HepG2 (cell line): ENCODE measurements around the gene MYO16.

Experiments used
- EZH2 ChIP-seq: conservative IDR thresholded peaks from 2 replicates; pipeline ENCODE4 v1.6.1; 2012; ENCODE audit warnings: mild to moderate bottlenecking, low read depth, low read length, moderate library complexity
- GMEB1 ChIP-seq: sonication (generic); formaldehyde crosslinking; IDR thresholded peaks from 2 replicates; pipeline ENCODE4 v1.5.1; 2020; ENCODE audit warnings: missing genetic modification reagents, mild to moderate bottlenecking, borderline replicate concordance
- NR2C2 ChIP-seq: sonication (generic); formaldehyde crosslinking; IDR thresholded peaks from 2 replicates; pipeline ENCODE4 v1.4.0; 2020; ENCODE audit warnings: missing genetic modification reagents, mild to moderate bottlenecking, moderate library complexity, borderline replicate concordance
- NR2F1 ChIP-seq, 2 experiments: fragments of 450-650 bp in 1 of 2; formaldehyde crosslinking in 1 of 2; IDR thresholded peaks; 2 replicates each; pipeline versions ENCODE4 v1.5.0 to v1.6.1; 2016 to 2020; ENCODE audit warnings: mild to moderate bottlenecking in 1 of 2, missing compliant biosample characterization in 1 of 2, missing genetic modification reagents in 1 of 2, moderate library complexity in 1 of 2
- RAD21 ChIP-seq: fragments of 450-650 bp; formaldehyde crosslinking; IDR thresholded peaks from 2 replicates; pipeline ENCODE4 v1.5.0; 2020; ENCODE audit warnings: mild to moderate bottlenecking
- REL ChIP-seq: sonication (generic); formaldehyde crosslinking; conservative IDR thresholded peaks from 2 replicates; pipeline ENCODE4 v1.8.0; 2022; ENCODE audit warnings: mild to moderate bottlenecking, missing genetic modification reagents, moderate library complexity
- SATB2 ChIP-seq: sonication (generic); formaldehyde crosslinking; IDR thresholded peaks from 2 replicates; pipeline ENCODE4 v1.5.0; 2020; ENCODE audit warnings: missing genetic modification reagents
- ZFX ChIP-seq: sonication (generic); formaldehyde crosslinking; IDR thresholded peaks from 2 replicates; pipeline ENCODE4 v1.4.0; 2020; ENCODE audit warnings: mild to moderate bottlenecking, low read depth, missing genetic modification reagents, moderate library complexity
- ZNF530 ChIP-seq: sonication (generic); formaldehyde crosslinking; IDR thresholded peaks from 2 replicates; pipeline ENCODE4 v1.5.0; 2020; ENCODE audit warnings: low read depth, mild to moderate bottlenecking, missing genetic modification reagents
- ZNF660 ChIP-seq: sonication (generic); formaldehyde crosslinking; IDR thresholded peaks from 2 replicates; pipeline ENCODE4 v1.5.1; 2020; ENCODE audit warnings: mild to moderate bottlenecking, low read depth, missing genetic modification reagents, borderline replicate concordance
- ZNF883 ChIP-seq: sonication (generic); formaldehyde crosslinking; IDR thresholded peaks from 2 replicates; pipeline ENCODE4 v1.5.1; 2020; ENCODE audit warnings: mild to moderate bottlenecking, missing genetic modification reagents; ENCODE audit errors: not compliant biosample characterization
- TF ChIP-seq, protein P1 (sequence below): sonication (generic); formaldehyde crosslinking; IDR thresholded peaks from 2 replicates; pipeline ENCODE4 v1.5.0; 2020; ENCODE audit warnings: mild to moderate bottlenecking, missing genetic modification reagents, moderate library complexity
- TF ChIP-seq, protein P2 (sequence below): sonication (generic); formaldehyde crosslinking; IDR thresholded peaks from 2 replicates; pipeline ENCODE4 v1.5.1; 2020; ENCODE audit warnings: mild to moderate bottlenecking, moderate library complexity, missing genetic modification reagents

DNA sequence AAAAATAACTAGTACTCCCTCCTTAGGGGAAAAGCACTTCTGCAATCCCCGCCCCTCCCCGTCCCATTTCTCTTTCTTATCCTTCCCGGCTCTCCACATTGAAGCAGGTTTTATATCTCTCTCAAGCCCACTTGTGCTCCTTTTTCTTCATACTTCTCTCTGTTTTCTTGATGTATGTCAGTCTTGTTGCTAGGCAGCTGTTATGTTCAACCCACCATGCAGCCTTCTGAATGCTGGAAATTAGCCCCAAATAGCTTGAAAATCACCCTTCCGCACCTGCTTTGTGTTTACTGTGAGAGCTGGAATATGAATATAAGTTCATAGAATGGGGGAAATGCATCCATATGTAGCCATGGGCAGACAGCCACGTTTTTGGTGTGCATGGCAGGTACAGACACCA, 461.4 kb downstream of the MYO16 start:
- TF ChIP-seq NR2F1 (CRISPR knock-in tag; IDR thresholded peaks at IDR 0.05) (no peak), EZH2 (no peak), ZFX (CRISPR knock-in tag) (no peak), ZNF883 (no peak), NR2C2 (CRISPR knock-in tag) (no peak), GMEB1 (no peak), RAD21 (CRISPR knock-in tag) (no peak), ZNF660 (CRISPR knock-in tag) (no peak), ZNF530 (CRISPR knock-in tag) (no peak), REL (CRISPR knock-in tag) (no peak), SATB2 (CRISPR knock-in tag) (no peak)
- TF ChIP-seq, protein P1, sequence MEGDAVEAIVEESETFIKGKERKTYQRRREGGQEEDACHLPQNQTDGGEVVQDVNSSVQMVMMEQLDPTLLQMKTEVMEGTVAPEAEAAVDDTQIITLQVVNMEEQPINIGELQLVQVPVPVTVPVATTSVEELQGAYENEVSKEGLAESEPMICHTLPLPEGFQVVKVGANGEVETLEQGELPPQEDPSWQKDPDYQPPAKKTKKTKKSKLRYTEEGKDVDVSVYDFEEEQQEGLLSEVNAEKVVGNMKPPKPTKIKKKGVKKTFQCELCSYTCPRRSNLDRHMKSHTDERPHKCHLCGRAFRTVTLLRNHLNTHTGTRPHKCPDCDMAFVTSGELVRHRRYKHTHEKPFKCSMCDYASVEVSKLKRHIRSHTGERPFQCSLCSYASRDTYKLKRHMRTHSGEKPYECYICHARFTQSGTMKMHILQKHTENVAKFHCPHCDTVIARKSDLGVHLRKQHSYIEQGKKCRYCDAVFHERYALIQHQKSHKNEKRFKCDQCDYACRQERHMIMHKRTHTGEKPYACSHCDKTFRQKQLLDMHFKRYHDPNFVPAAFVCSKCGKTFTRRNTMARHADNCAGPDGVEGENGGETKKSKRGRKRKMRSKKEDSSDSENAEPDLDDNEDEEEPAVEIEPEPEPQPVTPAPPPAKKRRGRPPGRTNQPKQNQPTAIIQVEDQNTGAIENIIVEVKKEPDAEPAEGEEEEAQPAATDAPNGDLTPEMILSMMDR (CRISPR knock-in tag): no peak
- TF ChIP-seq, protein P2, sequence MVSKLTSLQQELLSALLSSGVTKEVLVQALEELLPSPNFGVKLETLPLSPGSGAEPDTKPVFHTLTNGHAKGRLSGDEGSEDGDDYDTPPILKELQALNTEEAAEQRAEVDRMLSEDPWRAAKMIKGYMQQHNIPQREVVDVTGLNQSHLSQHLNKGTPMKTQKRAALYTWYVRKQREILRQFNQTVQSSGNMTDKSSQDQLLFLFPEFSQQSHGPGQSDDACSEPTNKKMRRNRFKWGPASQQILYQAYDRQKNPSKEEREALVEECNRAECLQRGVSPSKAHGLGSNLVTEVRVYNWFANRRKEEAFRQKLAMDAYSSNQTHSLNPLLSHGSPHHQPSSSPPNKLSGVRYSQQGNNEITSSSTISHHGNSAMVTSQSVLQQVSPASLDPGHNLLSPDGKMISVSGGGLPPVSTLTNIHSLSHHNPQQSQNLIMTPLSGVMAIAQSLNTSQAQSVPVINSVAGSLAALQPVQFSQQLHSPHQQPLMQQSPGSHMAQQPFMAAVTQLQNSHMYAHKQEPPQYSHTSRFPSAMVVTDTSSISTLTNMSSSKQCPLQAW (CRISPR knock-in tag): no peak
